ENCODE measurements around the gene C10orf67.

Gene C10orf67

GRCh38 chr10:23157239-23157681 lies 187.3 kb downstream of the C10orf67 start:
- no peak for DNase-seq

GRCh38 chr10:23156447-23157150 lies 188.0 kb downstream of the C10orf67 start:
- no peak for DNase-seq

- no peak for DNase-seq
Observed at GRCh38 chr10:23155169-23155568, 189.4 kb downstream of the C10orf67 start.

Data from stimulated activated naive CD4-positive, alpha-beta T cell treated with Interleukin-2 at 50 U/mL for 16 hours (primary cell).